DOHH2 (cell line): Measurements from ENCODE around the gene GNG8.

Experiments used
- H3F3A ChIP-seq: fragments of 200-600 bp; sonication (generic), shearing (Covaris generic); 2 replicates; pipeline ENCODE4 v1.6.0; 2016; ENCODE audit warnings: antibody characterized with exemption, mild to moderate bottlenecking; ENCODE audit not compliant: control insufficient read depth, insufficient read depth
- H3K27ac ChIP-seq: fragments of 200-600 bp; sonication (generic); 2 replicates; pipeline ENCODE4 v1.5.1; 2014; ENCODE audit warnings: low read depth, mild to moderate bottlenecking, low read length, moderate library complexity
- H3K27me3 ChIP-seq: fragments of 200-600 bp; sonication (generic); 2 replicates; pipeline ENCODE4 v1.6.1; 2014; ENCODE audit warnings: mild to moderate bottlenecking, low read length, mixed read lengths; ENCODE audit not compliant: control insufficient read depth
- H3K36me3 ChIP-seq: fragments of 200-600 bp; sonication (generic); 2 replicates; pipeline ENCODE4 v1.6.1; 2014; ENCODE audit warnings: mild to moderate bottlenecking, low read length, moderate library complexity, mixed read lengths; ENCODE audit not compliant: control insufficient read depth
- H3K4me1 ChIP-seq: fragments of 200-600 bp; sonication (generic); 2 replicates; pipeline ENCODE4 v1.6.1; 2014; ENCODE audit warnings: mild to moderate bottlenecking, low read length, mixed read lengths; ENCODE audit not compliant: control insufficient read depth
- H3K4me2 ChIP-seq: fragments of 200-600 bp; sonication (generic); 2 replicates; pipeline ENCODE4 v1.6.0; 2014; ENCODE audit warnings: mild to moderate bottlenecking, low read length, moderate library complexity
- H3K4me3 ChIP-seq: fragments of 200-600 bp; sonication (generic); 2 replicates; pipeline ENCODE4 v1.5.1; 2014; ENCODE audit warnings: mild to moderate bottlenecking, low read length, mixed read lengths
- H3K79me2 ChIP-seq: fragments of 200-600 bp; sonication (generic); 2 replicates; pipeline ENCODE4 v1.6.1; 2014; ENCODE audit warnings: mild to moderate bottlenecking, low read length, mixed read lengths; ENCODE audit not compliant: control insufficient read depth
- H3K9me2 ChIP-seq: fragments of 200-600 bp; sonication (generic); replicated peaks from 2 replicates; pipeline ENCODE4 v1.6.1; 2014; ENCODE audit warnings: mild to moderate bottlenecking, low read length, mixed read lengths; ENCODE audit not compliant: control insufficient read depth
- H3K9me3 ChIP-seq: fragments of 200-600 bp; sonication (generic); 2 replicates; pipeline ENCODE4 v1.6.1; 2014; ENCODE audit warnings: antibody characterized with exemption, low read length, mixed read lengths; ENCODE audit not compliant: control insufficient read depth, insufficient read depth
- H4K20me1 ChIP-seq: fragments of 200-600 bp; sonication (generic); 2 replicates; pipeline ENCODE4 v1.6.0; 2014; ENCODE audit warnings: low read depth, mild to moderate bottlenecking, antibody characterized with exemption, low read length, moderate library complexity; ENCODE audit not compliant: control insufficient read depth, insufficient read depth
- CTCF ChIP-seq: fragments of 200-600 bp; sonication (generic); IDR thresholded peaks from one replicate; pipeline ENCODE4 v1.5.1; 2014; ENCODE audit warnings: antibody characterized with exemption, mild to moderate bottlenecking, low read depth, low read length; ENCODE audit not compliant: poor library complexity, severe bottlenecking
- EZH2phosphoT487 ChIP-seq: fragments of 200-600 bp; sonication (generic); IDR thresholded peaks from 2 replicates; pipeline ENCODE4 v1.6.1; 2017; ENCODE audit warnings: borderline replicate concordance, mild to moderate bottlenecking, antibody characterized with exemption, low read length, moderate library complexity, mixed read lengths

The GNG8 gene

GRCh38 chr19:46618670-46619231 is 17.3 kb downstream of the GNG8 start:
- Histone ChIP-seq H3K27ac (peak overlapping the region; percentile 28; the same call in 1 of the 2 replicates), H3K9me2 (no peaks in the 10 kb centered on the region)
- TF ChIP-seq CTCF (no peak), EZH2phosphoT487 (no peak)

GRCh38 chr19:46617601-46618000 is 18.4 kb downstream of the GNG8 start:
- H3K36me3 ChIP-seq, result no peaks in the 10 kb centered on the region
- TF ChIP-seq EZH2phosphoT487 (no peak), CTCF (no peak)
- H4K20me1 ChIP-seq, result no peaks in the 10 kb centered on the region
- H3K27ac ChIP-seq, result no peak overlapping the region
- no peaks in the 10 kb centered on the region for H3K9me2 ChIP-seq
- peaks cover 5% of the 10 kb centered on the region for H3K27me3 ChIP-seq
- peaks cover 42% of the 10 kb centered on the region for H3K4me1 ChIP-seq
- H3K9me3 ChIP-seq, result no peaks in the 10 kb centered on the region
- peak overlapping the region; percentile 38; the same call in 1 of the 2 replicates for H3K4me2 ChIP-seq
- H3K4me3 ChIP-seq, result no peak overlapping the region
- H3K79me2 ChIP-seq, result no peaks in the 10 kb centered on the region
- H3F3A ChIP-seq, result peaks cover 7% of the 10 kb centered on the region

More at GRCh38 chr19:46618670-46619231, 17.3 kb downstream of the GNG8 start:
- Histone ChIP-seq H3K9me3 (no peaks in the 10 kb centered on the region), H3K27me3 (peaks cover 5% of the 10 kb centered on the region), H3K4me3 (peak overlapping the region; percentile 12; the same call in 1 of the 2 replicates), H3F3A (peaks cover 7% of the 10 kb centered on the region), H3K4me1 (peaks cover 39% of the 10 kb centered on the region), H3K4me2 (peak overlapping the region; percentile 49), H3K79me2 (no peaks in the 10 kb centered on the region), H3K36me3 (no peaks in the 10 kb centered on the region), H4K20me1 (no peaks in the 10 kb centered on the region)

- TF ChIP-seq EZH2phosphoT487, result no peak
- peak; percentile 61 for TF ChIP-seq CTCF
- peak overlapping the region; percentile 38 for H3K4me2 ChIP-seq
Measured at GRCh38 chr19:46616631-46617322, 19.2 kb downstream of the GNG8 start.

More at GRCh38 chr19:46616631-46617322, 19.2 kb downstream of the GNG8 start:
- Histone ChIP-seq H3F3A (peaks cover 7% of the 10 kb centered on the region), H3K4me3 (no peak overlapping the region), H3K9me2 (no peaks in the 10 kb centered on the region), H3K79me2 (no peaks in the 10 kb centered on the region), H3K9me3 (no peaks in the 10 kb centered on the region), H3K27me3 (no peaks in the 10 kb centered on the region), H3K4me1 (peaks cover 50% of the 10 kb centered on the region), H3K36me3 (no peaks in the 10 kb centered on the region), H3K27ac (no peak overlapping the region), H4K20me1 (no peaks in the 10 kb centered on the region)
